ENCODE results near the gene CAMTA1.

DNA sequence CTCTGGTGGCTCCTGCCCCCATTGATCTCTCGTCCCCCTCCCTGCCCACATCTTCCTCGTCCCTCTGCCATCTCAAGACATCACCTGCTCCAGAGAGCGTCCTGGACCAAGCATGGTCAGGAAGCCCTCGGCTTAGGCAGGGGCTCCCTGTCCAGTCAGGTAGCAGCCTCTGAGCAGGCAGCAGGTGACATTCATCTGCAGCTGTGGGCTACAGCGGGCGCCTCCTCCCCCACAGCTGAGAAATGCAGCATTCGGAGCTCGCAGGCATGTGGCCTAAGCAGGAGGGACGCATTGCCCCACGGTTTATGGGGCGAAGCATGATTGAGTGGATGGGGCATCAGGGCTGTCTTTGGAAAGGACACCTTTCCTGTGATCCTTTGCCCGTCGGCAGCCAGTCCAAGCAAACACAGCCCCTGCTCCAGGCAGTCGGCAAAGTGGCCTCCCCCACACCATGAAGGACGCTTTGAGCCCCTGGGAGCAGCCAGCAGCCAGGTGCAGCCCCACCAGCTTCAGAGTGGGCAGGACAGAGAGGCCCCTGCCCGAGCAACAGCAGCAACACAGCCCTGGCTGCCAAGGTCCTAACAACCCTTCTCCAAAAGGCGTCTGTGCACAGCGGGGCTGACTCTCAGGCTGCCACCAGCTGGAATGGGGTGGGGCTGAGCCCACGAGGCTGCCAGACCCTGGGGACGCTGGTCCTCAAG is 751.8 kb downstream of the CAMTA1 start:
- TF ChIP-seq, protein P1, sequence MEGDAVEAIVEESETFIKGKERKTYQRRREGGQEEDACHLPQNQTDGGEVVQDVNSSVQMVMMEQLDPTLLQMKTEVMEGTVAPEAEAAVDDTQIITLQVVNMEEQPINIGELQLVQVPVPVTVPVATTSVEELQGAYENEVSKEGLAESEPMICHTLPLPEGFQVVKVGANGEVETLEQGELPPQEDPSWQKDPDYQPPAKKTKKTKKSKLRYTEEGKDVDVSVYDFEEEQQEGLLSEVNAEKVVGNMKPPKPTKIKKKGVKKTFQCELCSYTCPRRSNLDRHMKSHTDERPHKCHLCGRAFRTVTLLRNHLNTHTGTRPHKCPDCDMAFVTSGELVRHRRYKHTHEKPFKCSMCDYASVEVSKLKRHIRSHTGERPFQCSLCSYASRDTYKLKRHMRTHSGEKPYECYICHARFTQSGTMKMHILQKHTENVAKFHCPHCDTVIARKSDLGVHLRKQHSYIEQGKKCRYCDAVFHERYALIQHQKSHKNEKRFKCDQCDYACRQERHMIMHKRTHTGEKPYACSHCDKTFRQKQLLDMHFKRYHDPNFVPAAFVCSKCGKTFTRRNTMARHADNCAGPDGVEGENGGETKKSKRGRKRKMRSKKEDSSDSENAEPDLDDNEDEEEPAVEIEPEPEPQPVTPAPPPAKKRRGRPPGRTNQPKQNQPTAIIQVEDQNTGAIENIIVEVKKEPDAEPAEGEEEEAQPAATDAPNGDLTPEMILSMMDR (optimal IDR thresholded peaks at IDR 0.05 in 1 of 3, IDR thresholded peaks at IDR 0.05 in 1 of 3, conservative IDR thresholded peaks at IDR 0.05 in 1 of 3; ENCODE audit: extremely low read depth in 1 of 3, insufficient read depth in 2 of 3, low read length in 3 of 3), result no peak
- TF ChIP-seq EZH2 (IDR thresholded peaks at IDR 0.05; ENCODE audit: low read length), result no peak

Data from keratinocyte (primary cell).